Bronchial epithelial cell (primary cell): ENCODE measurements around the gene FRMD3. TPM values are rescaled to one million over a fixed set of nuclear protein-coding genes. Genes with fewer than 3 reads are reported as not detected.

Experiments
- DNase-seq: peaks from one replicate; pipeline ENCODE4 v3.0.0-alpha.2; 2010; ENCODE audit warnings: low read depth
- FAIRE-seq: peaks from 2 replicates; lab custom pipeline; 2011; peaks lifted over from hg19 to GRCh38; lab: Jason Lieb, UNC
- H3K27me3 ChIP-seq: 2 replicates; pipeline ENCODE4 v1.5.1; 2011; ENCODE audit warnings: low read length; ENCODE audit not compliant: control insufficient read depth, insufficient read depth
- H3K36me3 ChIP-seq: 2 replicates; pipeline ENCODE4 v1.5.1; 2011; ENCODE audit warnings: low read length; ENCODE audit not compliant: control insufficient read depth, insufficient read depth
- H3K4me3 ChIP-seq: 2 replicates; pipeline ENCODE4 v1.5.1; 2011; ENCODE audit warnings: mild to moderate bottlenecking, low read depth, low read length, control low read depth
- total RNA-seq: library from RNA; depleted of rRNA; stranded (reverse); fragments of >200 nt; gene quantifications from 2 replicates; pipeline ENCODE4 v1.2.1, GENCODE V29; 2014
- TF ChIP-seq, protein P1 (sequence below): IDR thresholded peaks from 2 replicates; pipeline ENCODE4 v1.5.1; 2011; ENCODE audit warnings: mild to moderate bottlenecking, moderate library complexity, low read length, control low read depth, inconsistent platforms; ENCODE audit not compliant: insufficient read depth, severe bottlenecking

Gene FRMD3
- total RNA-seq, 1 donor from 2014 or later, result under 0.01 TPM

DNA sequence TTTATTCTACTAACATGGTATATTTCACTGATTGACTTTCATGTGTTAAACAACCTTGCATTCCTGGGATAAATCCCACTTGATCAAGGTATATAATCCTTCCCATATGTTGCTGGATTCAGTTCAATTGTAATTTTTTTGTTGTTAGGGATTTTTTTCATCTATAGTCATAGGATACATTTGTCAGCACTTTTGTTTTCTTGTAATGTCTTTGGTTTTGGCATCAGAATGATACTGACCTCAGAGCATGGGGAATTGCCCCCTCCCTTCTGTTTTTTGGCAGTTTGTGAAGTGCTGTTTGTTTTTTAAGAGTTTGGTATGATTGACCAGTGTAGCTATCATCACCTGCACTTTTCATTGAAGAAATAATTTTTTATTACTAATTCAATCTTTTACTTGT lies 298.5 kb downstream of the FRMD3 start:
- Histone ChIP-seq H3K4me3 (no peak overlapping the region), H3K27me3 (no peaks in the 10 kb centered on the region), H3K36me3 (no peaks in the 10 kb centered on the region)
- TF ChIP-seq, protein P1, sequence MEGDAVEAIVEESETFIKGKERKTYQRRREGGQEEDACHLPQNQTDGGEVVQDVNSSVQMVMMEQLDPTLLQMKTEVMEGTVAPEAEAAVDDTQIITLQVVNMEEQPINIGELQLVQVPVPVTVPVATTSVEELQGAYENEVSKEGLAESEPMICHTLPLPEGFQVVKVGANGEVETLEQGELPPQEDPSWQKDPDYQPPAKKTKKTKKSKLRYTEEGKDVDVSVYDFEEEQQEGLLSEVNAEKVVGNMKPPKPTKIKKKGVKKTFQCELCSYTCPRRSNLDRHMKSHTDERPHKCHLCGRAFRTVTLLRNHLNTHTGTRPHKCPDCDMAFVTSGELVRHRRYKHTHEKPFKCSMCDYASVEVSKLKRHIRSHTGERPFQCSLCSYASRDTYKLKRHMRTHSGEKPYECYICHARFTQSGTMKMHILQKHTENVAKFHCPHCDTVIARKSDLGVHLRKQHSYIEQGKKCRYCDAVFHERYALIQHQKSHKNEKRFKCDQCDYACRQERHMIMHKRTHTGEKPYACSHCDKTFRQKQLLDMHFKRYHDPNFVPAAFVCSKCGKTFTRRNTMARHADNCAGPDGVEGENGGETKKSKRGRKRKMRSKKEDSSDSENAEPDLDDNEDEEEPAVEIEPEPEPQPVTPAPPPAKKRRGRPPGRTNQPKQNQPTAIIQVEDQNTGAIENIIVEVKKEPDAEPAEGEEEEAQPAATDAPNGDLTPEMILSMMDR, result no peak
- FAIRE-seq (no peak), DNase-seq (no peak)

DNA sequence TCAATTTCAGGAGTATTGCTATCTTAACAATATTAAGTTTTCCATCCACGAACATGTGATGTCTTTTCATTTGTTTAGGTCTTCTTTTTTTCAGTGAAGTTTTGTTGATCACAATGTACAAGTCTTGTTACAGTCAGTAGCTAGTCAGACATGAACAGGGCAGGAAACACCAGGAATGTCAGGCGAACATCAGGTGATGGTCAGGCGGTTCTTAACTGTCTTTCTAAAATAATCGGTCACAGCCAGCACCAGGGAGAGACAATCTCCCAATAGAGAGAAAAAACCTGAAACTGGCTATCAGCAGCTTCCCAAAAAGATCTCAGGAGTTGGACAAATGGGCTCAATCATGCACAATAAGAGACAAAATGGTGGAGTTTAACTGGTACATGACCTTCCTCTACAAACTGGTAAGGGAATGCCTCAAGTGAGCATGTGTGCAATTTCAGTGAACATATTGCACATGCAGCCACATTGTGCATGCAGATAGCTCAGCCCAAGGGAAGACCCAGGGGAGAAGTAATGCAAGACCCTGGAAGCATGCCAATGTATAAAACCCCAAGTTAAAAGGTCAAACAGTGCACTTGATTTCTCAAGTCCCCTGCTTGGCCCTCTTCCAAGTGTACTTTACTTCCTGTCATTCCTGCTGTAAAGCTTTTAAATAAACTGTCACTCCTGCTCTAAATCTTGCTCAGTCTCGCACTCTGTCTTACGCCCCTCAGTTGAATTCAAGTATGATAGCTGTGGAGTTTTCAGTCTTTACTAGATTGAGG lies 299.1 kb downstream of the FRMD3 start:
- DNase-seq (no peak), FAIRE-seq (peak; percentile 7)
- TF ChIP-seq, protein P1, result no peak
- Histone ChIP-seq H3K4me3 (no peak overlapping the region), H3K27me3 (no peaks in the 10 kb centered on the region), H3K36me3 (no peaks in the 10 kb centered on the region)

- FAIRE-seq, result no peak
Measured at GRCh38 chr9:83236029-83236696, 302.0 kb downstream of the FRMD3 start.

DNA sequence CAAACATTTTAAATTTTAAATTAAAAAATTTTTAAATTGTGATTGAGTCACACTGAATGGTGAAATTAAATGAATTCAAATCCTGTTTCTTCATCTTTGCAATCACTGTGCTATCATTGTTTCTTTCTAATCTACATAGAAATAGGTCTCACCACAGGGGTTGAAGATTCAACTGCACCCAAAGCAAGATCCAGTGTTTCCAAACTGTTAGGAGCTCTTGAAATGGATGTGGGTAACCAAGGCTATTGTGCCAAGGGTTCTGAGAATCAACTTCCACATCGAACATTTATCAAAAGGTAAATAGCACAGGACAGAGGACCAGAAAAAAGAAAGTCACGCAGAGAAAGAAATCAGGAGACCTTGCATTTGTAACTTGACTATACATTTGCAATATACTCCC lies 302.7 kb downstream of the FRMD3 start:
- TF ChIP-seq, protein P1, result no peak
- no peak for FAIRE-seq
- H3K27me3 ChIP-seq, result no peaks in the 10 kb centered on the region

More at GRCh38 chr9:83236029-83236696, 302.0 kb downstream of the FRMD3 start:
- no peak for DNase-seq
- no peak overlapping the region for H3K4me3 ChIP-seq
- TF ChIP-seq, protein P1, result no peak
- H3K27me3 ChIP-seq, result no peaks in the 10 kb centered on the region
- no peaks in the 10 kb centered on the region for H3K36me3 ChIP-seq

GRCh38 chr9:83234541-83234940 lies 303.7 kb downstream of the FRMD3 start:
- FAIRE-seq, result no peak

More for the DNA sequence above, 302.7 kb downstream of the FRMD3 start:
- Histone ChIP-seq H3K36me3 (no peaks in the 10 kb centered on the region), H3K4me3 (no peak overlapping the region)
- no peak for DNase-seq

More at GRCh38 chr9:83234541-83234940, 303.7 kb downstream of the FRMD3 start:
- Histone ChIP-seq H3K4me3 (no peak overlapping the region), H3K36me3 (no peaks in the 10 kb centered on the region), H3K27me3 (no peaks in the 10 kb centered on the region)
- no peak for DNase-seq
- TF ChIP-seq, protein P1, result no peak
